Measurements from ENCODE around the gene USP47.

- TF ChIP-seq ZNF384 (IDR thresholded peaks at IDR 0.05) (no peak), FOXA1 (IDR thresholded peaks at IDR 0.05) (no peak)
Observed at GRCh38 chr11:11961399-11962028, 119.7 kb downstream of the USP47 start.
